Measurements from ENCODE around the gene KRTAP5-6.

Gene KRTAP5-6

DNA sequence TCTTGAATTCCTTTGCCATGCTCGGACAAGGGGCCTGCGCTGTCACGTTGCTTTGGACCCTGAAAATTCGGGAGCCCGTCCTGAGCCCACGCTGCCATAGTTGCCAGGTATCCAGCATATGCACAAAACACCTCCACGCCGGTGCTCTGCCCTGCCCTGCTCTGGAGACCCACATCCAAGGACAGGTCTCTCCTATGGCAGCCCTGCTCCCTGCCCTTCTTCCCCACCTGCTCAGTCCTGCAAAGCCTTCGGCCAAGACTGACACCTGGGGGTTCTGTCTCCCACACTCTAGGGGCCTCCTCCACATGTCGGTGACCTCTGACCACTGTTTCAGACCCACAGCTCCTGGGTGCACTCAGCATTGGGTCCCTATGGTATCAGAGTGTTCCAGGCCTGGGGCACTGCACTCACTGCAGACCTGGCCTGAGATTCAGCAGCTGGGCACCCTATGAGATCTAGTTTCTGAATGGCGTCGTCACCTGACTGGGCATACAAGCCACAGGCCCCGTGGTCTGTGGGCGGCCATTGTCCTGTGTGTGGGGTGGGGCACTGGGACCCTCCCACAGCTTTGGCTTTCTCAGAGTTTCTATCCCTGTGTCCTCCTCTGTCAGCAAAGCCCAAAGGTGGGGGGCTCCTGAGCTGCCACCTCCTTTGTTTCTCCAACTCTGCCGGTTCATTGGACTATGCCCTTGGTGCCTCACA, 2.0 kb upstream of the KRTAP5-6 start:
- FAIRE-seq, result no peak
- DNase-seq (ENCODE audit: extremely low spot score, insufficient read length, low read depth), result no peak

DNA sequence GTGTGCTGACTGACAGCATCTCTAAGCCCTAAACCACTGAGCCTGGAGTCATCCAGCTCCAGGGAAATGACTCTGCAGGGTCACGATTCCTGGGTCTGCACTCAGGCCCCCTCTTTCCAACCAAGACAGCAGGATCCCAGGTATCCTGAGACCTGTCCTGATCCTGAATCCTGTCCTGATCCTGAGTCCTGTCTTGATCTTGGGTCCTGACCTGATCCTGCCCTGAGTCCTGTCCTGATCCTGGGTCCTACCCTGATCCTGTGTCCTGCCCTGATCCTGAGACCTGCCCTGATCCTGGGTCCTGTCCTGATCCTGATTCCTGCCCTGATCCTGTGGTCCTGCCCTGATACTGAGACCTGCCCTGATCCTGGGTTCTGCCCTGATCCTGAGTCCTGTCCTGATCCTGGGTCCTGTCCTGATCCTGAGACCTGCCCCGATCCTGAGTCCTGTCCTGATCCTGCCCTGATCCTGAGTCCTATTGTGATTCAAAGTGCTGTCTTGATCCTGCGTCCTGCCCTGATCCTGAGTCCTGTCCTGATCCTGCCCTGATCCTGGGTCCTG, 1.4 kb upstream of the KRTAP5-6 start:
- DNase-seq (ENCODE audit: extremely low spot score, insufficient read length, low read depth), result no peak
- FAIRE-seq, result no peak

DNA sequence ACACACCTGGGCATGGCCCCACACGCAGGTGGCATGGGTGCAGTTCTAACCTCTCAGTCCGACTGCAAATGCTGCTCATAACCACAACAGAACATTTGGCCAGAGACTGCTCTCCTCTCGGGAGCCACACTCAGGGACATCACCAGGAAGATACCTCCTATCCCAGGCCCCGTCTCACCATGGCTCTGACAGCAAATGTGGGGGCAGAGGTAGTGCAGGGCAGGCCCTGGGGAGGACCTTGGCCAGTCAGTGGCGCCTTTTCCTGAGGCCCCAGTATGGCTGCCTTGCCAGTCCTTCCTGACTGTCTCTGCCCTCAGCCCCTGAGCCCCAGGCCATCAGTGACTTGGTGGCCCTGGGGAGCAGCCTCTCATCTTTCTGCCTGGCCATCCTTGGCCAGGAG, 2.8 kb downstream of the KRTAP5-6 start:
- FAIRE-seq (no peak), DNase-seq (ENCODE audit: extremely low spot score, insufficient read length, low read depth) (no peak)

DNA sequence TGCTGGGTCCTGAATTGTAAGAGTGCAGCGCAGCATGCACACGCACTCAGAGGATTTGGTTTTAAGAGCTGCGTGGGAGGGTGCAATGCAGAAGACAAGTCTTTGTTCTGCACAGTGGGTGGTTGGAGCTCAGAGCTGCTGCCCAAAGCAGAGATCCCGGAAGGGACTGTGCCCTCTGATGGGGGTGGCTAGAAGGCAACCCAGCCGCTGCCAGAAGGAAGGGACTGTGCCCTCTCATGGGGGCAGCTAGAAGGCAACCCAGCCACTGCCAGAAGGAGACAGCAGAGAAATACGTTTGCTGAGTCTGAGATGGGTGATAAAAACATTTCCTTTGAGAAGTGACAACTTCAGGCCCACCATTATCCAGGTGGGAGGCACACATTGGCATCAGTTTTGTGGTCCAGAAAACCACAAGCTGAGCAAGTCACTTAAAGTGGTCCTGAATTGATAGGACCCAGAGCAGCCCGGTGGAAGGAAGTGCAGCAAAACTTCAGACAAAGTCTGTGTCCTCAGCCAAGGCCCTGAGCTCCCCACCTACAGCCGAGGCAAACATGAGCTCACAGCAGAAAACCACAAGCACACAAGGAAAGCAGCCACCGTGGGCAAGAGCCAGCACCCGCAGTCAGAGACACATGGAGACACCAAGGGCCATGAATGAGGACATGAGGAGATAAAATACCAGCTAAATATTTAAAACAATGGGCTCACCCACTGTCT, 4.3 kb downstream of the KRTAP5-6 start:
- DNase-seq (ENCODE audit: extremely low spot score, insufficient read length, low read depth) (no peak), FAIRE-seq (no peak)

DNA sequence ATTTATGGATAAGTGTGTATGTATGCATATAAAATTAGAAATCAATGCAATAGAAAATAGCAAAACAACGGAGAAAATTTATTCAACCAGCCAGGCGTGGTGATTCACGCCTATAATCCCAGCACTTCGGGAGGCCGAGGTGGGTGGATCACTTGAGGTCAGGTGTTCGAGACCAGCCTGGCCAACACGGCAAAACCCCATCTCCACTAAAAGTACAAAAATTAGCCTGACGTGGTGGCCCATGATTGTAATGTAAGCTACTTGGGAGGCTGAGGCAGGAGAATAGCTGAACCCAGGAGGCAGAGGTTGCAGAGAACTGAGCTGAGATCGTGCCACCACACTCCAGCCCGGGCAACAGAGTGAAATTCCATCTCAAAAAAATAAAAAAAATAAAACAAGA, 5.5 kb downstream of the KRTAP5-6 start:
- DNase-seq (ENCODE audit: extremely low spot score, insufficient read length, low read depth) (no peak), FAIRE-seq (no peak)

DNA sequence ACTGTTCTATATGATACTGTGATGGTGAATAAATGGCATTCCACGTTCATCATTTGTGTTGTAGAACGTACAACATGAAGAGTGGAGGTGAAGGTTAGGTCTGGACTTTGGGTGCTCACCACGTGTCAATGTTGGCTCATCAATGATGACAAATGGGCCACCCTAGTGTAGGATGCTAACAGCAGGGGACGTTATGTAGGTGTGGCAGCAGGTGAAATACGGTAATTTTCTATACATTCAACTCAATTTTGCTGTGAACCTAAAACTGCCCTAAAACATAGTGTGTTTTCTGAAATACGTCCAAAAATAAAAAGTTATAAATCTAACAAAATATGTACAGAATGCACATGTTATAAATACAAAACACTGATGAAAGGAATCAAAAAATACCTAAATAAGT, 6.2 kb downstream of the KRTAP5-6 start:
- no peak for FAIRE-seq
- DNase-seq (ENCODE audit: extremely low spot score, insufficient read length, low read depth), result no peak

DNA sequence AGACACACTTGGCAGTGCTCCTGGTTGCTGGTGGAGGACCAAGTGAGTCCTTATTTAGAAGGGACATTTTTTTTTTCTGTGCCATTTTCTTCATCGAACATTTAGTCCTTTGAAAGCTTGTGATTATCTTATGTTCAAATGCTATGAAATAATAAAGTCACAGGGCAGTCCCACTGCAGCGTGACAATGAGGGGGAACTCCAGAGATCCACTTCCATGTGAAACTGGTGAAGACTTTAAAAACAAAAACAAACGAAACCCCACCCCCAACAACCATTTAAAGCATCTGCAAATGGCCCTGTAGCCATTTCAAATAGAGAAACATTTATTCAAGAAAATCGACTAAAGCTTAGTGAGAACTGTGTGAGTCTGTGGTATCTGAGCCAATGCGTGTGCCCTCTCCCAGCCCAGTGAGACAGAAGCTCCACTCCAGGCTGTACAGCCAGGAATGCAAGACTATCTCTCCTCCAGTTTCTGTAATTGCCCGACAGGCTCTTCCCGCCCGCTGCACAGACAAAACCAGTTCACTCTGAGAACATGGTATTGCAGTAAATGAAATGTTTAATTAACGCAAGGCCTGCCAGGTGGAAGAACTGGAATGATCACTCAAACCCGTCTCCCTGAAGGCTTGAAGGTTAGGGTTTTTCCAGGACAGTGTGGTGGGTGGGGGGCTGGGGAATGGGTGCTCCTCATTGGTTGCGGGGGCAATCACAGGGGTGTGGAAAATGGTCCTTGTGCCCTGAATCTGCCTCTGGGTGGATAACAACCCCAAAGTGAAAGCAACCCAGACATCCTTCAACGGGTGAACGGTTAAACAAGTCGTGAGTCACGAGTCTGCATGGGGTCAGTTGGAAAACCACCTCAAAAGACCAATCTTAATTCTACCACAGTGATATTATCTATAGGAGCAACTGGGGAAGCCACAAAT, 8.4 kb downstream of the KRTAP5-6 start:
- no peak for DNase-seq (ENCODE audit: extremely low spot score, insufficient read length, low read depth)
- no peak for FAIRE-seq

DNA sequence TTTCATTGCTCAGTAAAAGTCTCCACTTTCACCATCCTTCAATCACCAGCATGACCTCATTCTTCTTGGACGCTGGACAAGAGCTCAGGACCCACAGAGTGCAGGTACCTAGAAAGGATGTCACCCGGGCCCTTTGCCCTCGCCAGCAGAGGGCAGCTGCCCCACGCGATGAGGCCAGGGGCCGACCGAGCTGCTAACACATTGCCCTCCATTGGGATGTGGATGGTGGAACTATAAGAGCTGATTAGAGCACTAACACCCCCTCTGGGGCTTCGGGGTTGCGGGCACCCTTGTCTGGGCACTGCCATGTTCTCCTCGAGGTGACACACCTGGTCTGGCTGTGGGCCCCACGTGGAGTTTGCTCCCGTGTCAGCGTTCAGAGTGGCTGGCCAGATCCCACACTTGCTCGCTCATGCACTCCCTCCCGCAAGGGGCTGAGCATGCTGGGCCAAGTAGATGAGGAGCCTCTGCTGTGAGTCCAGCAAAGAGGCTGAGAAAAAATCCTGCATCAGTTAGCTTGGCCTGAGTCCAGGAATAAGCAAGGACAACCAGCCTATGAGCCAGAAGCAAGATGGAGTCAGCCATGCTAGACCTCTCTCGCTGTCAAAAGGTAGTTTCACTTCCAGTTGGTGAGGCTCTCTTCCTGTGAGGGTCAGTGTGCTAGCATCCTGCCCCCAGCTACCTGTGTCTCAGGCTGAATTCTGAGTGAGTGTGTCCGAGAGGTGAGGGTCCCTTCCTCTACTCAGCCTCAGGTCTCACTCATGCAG, 9.8 kb downstream of the KRTAP5-6 start:
- FAIRE-seq, result no peak
- DNase-seq (ENCODE audit: extremely low spot score, insufficient read length, low read depth), result no peak

DNA sequence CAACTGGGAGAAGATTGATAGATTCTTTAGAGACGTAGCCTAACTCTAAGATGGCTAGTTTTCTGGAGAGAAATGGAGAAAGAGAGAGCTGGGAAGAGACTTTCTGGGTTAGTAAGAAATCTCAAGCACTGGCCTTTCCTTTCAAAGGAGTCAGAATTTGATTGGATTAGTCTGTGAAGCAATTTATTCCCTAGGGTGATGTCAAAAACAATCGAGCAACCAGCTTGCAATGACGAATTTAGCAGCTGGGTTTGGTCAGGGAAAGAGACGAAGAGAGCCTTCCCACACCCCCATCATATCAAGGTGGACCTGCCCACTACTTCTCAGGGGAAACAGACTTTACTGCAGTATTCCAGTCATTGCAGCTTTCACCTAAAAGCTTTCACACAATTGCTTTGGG, 10.8 kb downstream of the KRTAP5-6 start:
- DNase-seq (ENCODE audit: extremely low spot score, insufficient read length, low read depth) (no peak), FAIRE-seq (no peak)

DNA sequence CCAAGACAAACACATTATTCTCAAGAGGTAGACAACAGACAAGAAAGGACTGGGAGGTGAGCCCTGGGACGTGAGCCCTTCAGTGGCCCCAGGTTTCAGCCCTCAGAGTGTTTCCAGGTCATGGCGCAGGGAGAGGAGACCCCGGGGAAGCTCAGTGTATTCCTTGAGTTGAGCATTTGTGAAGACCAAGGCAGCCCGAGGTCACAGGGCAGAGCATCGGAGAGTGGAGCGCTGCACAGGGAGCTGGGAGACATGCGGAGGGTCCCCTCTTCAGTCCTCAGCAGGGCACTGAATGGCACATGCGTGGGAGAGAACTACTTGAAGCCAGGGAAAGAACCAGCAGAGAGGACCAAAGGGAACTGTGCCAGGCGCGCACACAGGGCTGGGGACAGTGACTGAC, 11.7 kb downstream of the KRTAP5-6 start:
- FAIRE-seq, result no peak
- no peak for DNase-seq (ENCODE audit: extremely low spot score, insufficient read length, low read depth)

DNA sequence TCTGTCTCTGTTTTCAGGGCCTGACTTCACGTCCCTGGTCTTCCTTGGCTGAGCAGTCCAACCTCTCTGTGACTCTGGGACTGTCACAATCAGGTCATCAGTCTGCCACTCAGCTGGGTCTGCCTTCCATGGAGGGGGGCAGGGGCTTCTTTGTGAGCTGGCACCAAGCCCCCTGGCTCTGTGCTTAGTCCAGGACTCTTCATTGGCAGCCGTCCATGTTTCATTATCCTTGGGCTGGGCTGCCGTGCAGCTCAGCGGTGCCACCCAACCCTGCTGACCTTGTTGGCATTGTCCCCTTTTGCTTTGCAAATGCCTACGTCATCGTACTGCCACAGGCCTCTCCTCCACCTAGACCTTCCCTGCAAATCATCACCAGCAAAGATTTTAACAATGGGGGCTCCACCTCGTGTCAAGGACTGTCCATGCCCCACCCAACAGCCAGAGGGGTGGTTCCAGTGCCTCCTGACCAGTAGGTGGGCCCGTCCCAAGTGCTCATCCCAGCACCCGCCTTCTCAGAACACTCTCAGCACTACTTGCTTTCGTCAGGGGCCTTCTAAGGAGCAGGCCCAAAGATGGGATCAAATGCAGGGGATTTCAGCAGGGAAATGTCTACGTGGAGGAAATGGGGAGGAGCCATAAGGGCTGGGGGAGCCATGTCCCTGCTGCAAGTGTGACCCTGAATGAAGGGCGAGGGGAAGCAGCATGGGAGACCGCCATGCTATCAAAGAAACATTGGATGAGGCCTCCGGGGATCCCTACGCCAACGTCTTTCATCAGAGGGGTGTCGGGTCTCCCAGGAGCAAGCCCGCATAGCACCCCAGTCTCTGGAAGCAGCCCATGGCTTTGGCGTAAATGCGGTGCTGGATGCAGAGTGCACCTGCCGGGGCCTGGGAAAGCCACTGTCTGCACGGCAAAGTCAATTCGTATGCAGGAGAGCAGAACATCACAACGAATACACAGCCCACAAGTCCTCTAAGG, 18.2 kb downstream of the KRTAP5-6 start:
- FAIRE-seq (no peak), DNase-seq (ENCODE audit: extremely low spot score, insufficient read length, low read depth) (no peak)

DNA sequence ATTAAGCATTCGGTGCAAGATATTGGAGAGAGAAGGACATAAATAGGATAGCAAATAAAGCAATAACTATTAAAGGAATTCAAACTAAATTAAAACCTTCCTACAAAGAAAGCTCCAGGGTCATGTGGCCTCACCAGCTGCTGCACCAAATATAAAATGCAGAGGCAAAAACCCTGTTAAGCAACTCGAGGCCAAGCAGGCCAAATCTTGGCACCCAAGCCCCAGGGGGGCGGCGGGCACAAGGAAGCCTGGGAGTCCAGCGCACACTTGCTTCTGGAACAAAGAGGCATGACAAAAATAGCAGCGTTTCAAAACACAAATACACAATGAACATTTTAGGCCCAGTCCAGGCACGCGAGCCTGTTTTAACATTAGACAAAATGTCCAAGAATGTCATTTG, 20.8 kb downstream of the KRTAP5-6 start:
- no peak for FAIRE-seq

DNA sequence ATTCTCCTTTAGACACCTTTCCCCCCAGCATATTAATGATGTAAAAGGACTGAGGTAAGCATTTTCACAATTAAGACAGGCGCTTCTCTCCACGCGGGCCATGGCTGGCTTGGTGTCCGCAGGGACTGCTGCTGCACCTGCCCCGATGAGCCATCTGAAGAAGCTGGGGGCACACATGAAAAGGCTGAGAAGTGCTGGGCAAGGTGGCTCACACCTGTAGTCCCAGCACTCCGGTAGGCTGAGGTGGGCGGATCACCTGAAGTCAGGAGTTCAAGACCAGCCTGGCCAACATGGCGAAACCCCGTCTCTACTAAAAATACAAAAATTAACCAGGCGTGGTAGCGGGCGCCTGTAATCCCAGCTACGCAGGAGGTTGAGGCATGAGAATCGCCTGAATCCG, 21.3 kb downstream of the KRTAP5-6 start:
- FAIRE-seq, result no peak
- no peak for DNase-seq (ENCODE audit: extremely low spot score, insufficient read length, low read depth)

More for the DNA sequence above, 20.8 kb downstream of the KRTAP5-6 start:
- DNase-seq (ENCODE audit: extremely low spot score, insufficient read length, low read depth), result no peak

DNA sequence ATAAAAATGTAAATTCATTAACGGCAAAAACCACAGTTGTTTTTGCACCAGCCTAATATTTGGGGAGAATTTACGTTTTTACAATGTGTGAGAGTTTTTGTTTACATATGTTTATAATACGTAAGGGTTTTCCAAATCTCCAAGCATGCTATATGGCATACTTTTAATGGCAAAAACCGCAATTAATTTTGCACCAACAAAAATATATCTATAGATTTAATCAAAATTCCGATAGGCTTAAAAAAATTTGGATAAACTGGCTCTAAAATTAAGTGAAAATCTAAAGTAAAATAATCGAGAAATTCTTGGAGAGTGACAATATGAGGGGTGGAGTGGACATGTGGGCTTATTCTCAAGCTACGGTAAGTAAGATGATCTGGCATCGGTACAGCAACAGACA, 22.8 kb downstream of the KRTAP5-6 start:
- no peak for FAIRE-seq

DNA sequence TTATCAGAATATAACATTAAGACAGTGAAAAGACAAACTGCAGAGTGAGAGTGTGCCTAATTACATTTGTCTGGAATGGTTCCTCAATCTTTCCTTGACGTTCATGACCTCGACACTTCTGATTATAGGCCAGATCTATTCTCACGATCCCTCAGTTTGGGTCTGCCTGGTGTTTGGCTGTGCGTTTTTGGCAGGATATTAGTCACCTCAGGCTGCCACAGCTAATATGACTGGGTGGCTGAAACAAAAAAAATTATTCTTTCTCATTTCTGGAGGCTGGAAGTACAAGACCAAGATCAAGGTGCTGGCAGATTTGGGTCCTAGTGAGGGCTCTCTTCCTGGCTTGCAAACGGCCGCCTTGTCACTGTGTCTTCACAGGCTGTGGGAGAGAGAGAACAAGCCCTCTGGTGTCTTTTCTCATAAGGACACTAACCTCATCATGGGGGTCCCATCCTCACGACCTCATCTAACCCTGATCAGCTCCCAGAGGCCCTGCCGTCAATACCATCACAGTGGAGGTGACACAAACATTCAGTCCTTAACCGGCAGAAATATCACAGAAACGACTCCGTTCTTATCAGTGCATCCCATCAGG, 30.2 kb downstream of the KRTAP5-6 start:
- no peak for DNase-seq (ENCODE audit: extremely low spot score, insufficient read length, low read depth)
- FAIRE-seq, result no peak

More for the DNA sequence above, 22.8 kb downstream of the KRTAP5-6 start:
- no peak for DNase-seq (ENCODE audit: extremely low spot score, insufficient read length, low read depth)

DNA sequence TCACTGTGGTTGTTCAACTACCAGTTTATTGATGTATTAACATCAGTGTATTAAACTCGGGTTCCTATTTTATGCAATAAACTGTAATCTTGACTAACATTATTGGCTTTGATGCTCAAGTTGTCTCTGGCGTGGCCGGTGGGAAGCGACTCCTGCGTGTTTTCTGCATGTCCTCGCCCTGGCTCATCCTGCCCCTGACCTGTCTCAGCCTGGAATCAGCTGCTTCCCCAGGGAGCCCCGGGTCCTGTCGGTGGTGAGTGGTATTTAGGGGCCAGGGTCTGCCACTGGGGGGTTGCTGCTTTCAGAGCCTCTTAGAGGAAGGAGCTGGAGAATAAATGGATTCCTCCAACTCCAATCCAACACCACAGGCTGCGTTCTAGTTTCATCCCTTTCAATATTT, 30.9 kb downstream of the KRTAP5-6 start:
- DNase-seq (ENCODE audit: extremely low spot score, insufficient read length, low read depth), result no peak
- FAIRE-seq, result no peak

DNA sequence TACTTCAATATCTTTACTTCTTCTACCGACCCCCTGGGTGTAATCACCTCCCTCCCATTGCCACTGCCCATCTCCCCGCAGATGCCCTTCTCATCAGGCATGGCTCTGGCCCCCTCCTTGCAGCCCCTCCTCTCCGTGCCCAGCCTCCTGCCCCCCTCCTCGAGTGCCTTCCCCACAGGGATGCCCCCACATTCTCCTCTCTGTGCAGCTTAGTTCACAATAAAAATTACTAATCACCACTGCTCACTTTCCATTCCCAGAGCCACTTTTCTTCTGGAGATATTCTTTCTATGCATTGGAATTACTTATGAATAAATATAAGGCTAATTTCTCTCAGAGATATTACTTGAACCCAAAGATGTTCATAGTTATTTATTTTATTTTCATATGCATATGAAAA, 31.3 kb downstream of the KRTAP5-6 start:
- DNase-seq (ENCODE audit: extremely low spot score, insufficient read length, low read depth) (no peak), FAIRE-seq (no peak)
